Measurements from ENCODE around the gene PHACTR1.

GRCh38 chr6:13222048-13222447 is 505.5 kb downstream of the PHACTR1 start:
- TF ChIP-seq EZH2phosphoT487 (IDR thresholded peaks at IDR 0.05; ENCODE audit: insufficient read depth, low read depth) (no peak), EZH2 (IDR thresholded peaks at IDR 0.05; ENCODE audit: insufficient read depth, poor library complexity, severe bottlenecking) (no peak)

All from GM23248 (cell line).